Peyer's patch (tissue), 4 donors: ENCODE results near the gene LYZL6.

Source experiments
- CTCF ChIP-seq, 6 experiments: fragments of 450-650 bp in 4 of 6; fragments of 200-600 bp in 2 of 6; sonication (generic) in 1 of 6; IDR thresholded peaks; one replicate each; pipeline ENCODE4 v1.5.1; 2017 to 2019; ENCODE audit warnings: antibody characterized with exemption in 6 of 6, mild to moderate bottlenecking in 3 of 6, moderate library complexity in 1 of 6
- POLR2A ChIP-seq, 2 donors: fragments of 450-650 bp; IDR thresholded peaks; one replicate each; pipeline ENCODE4 v1.5.1; 2017; ENCODE audit warnings: antibody characterized with exemption in 2 of 2, mild to moderate bottlenecking in 2 of 2, moderate library complexity in 2 of 2

- no peak for TF ChIP-seq CTCF (IDR thresholded peaks at IDR 0.05)
- no peak for TF ChIP-seq POLR2A (IDR thresholded peaks at IDR 0.05)
Observed at GRCh38 chr17:35900280-35900679, 43.2 kb downstream of the LYZL6 start.
